ENCODE results near the gene PCGF3.
"Not testable (repeated sequence)": the region's sequence is repeated elsewhere in the genome, so short reads cannot be mapped to it uniquely, and the experiment has no call there.

PCGF3 gene

GRCh38 chr4:787561-787981 is 81.9 kb downstream of the PCGF3 start:
- DNase-seq: no peak

- DNase-seq: no peak
Measured at GRCh38 chr4:788006-788635, 82.5 kb downstream of the PCGF3 start.

DNA sequence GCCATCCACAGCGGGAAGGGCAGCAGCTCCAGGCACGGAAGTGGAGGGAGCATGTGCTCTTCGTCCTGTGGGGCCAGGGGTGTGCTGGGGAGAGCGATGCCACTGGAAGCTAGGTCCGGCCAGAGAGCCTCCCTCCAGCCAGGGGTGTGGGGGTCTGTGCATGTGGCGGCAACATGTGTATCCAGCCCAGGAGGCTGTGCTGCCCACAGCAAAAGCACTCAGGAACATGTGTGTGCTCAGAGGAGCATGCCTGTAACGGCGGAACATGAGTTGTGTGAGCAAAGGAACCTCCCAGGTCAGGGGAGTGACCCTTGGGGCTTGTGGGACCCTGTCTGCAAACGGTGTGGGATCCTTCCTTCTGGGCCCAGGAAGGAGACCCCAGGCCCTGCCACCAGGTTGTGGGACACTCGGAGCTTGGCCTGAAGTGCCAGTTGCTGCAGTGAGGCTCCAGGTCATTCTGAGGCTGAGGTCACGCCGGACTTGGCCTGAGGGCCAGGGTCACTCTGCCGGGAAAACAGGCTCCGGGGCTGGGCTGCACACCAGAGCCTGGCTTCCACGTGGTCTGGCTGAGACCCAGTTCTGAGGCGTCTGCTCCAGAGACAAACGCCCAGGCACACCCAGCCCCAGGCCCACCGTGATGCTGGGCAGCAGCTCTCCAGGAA is 83.1 kb downstream of the PCGF3 start:
- DNase-seq: no peak

DNA sequence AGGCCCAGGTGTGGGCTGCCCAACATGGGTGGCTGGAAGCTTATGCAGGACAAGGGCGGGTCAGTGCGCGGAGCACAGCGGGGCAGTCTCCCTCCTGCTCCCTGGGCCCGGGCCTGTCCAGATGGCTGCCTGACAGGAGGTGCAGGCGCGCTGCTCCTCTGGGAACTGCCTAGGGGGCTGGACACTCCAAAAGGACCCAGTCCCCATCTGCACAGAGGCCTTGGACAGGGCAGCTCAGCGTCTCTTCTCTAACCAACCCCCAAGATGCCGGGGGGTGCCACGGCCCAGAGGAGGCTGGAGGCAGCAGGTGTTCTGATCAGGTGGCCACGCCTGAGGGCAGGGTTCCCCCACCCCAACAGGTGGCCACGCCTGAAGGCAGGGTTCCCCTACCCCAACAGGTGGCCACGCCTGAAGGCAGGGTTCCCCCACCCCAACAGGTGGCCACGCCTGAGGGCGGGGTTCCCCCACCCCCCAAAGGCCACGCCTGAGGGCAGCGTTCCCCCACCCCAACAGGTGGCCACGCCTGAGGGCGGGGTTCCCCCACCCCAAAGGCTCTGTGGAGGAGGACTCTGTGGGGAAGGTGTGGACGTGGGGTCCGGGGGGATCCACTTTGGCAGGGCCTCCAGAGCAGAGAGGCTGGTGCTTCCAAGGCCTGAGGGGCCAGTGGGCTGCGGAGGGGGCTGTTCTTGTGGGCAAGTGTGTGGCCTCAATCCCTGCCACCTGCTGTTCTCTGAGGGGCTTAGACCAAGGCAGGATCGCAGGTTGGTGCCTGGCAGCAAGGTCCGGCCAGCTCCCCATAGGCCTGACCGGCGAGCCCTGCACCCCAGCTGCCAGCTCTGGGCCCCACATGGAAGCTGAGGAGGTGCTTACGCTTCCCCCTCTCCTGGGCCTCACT is 84.2 kb downstream of the PCGF3 start:
- DNase-seq: no peak

DNA sequence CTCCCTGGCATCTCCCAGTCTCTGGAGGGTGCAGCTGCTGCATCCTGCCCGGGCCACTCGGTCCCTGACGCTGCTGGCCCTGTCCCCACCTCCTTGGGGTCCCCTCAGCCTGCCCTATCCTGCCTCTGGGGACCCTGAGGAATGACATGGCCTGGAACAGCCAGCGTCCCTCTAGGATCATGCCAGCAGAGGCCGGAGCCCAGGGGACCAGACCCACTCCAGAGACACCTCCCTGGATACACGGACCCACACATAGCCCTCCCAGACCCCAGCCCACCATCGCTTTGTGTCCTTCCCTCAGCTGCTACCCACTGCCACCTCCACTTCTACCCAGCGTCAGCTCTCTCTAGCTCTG is 84.8 kb downstream of the PCGF3 start:
- DNase-seq: no peak

GRCh38 chr4:791252-791897 is 85.7 kb downstream of the PCGF3 start:
- no peak for DNase-seq

- peak; percentile 51 for DNase-seq
Measured at GRCh38 chr4:791898-792625, 86.4 kb downstream of the PCGF3 start.

- no peak for DNase-seq
Measured at GRCh38 chr4:792626-793092, 87.0 kb downstream of the PCGF3 start.

GRCh38 chr4:793093-793861 is 87.6 kb downstream of the PCGF3 start:
- DNase-seq: no peak

- DNase-seq: no peak
Measured at GRCh38 chr4:793941-794621, 88.4 kb downstream of the PCGF3 start.

DNA sequence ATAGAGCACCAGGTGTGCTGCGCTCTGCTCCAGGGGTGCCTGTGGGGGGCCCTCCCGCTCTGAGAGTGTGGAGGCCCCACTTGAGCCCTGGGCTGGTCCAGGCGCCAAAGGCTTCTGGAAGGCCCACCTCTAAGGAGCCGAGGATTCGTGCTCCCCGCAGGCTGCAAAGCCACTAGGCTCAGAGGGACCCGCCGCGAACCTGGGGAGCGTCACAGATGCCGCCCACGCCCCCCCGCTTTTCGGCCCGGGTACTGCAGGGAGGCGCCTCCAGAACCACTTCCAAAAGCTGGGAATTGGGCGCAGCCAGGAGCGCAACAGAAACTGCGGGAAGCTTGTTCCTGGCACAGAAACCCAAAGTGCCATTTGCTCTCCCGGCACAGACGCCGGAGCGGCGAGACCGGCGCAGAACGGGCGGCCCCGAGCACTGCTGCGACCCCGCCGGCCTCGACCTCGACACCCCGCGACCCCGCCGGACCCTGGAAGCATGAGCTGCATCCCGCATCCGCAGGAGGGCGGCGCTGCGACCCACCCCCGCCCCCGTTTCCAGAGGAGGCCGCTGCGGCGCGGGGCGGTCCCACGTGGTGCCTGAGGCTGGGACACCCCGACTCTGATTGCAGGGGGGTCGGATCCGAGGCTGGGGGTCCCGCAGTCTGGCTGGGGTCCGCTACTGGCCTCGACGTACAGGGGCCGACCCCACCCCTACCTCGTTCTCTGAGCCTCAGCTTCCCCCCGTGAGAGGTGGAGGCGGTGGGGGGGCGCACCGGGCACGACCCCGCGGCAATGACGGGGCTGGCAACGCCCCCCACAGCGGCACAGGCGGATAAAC is 89.5 kb downstream of the PCGF3 start:
- no peak for DNase-seq

- no peak for DNase-seq
Measured at GRCh38 chr4:795726-796119, 90.1 kb downstream of the PCGF3 start.

- no peak for DNase-seq
Measured at GRCh38 chr4:796206-796605, 90.6 kb downstream of the PCGF3 start.

DNA sequence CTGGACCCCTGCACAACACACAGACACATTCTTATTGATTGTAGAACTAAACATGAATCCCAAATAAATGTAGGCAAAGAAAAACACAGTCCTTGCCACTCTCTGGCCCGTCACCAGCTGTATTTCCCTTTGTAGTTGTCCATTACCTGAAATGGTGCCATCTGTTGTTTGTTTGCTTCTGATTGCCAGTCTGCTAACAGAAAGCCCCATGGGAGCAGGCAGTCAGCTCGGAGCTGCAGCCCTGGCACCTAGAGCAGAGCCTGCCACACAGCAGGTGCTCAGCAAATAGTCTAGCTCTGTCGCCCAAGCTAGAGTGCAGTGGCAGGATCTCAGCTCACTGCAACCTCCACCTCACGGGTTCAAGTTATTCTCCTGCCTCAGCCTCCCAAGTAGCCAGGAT is 91.4 kb downstream of the PCGF3 start:
- no peak for DNase-seq

GRCh38 chr4:801436-802124 is 95.9 kb downstream of the PCGF3 start:
- DNase-seq: no peak

DNA sequence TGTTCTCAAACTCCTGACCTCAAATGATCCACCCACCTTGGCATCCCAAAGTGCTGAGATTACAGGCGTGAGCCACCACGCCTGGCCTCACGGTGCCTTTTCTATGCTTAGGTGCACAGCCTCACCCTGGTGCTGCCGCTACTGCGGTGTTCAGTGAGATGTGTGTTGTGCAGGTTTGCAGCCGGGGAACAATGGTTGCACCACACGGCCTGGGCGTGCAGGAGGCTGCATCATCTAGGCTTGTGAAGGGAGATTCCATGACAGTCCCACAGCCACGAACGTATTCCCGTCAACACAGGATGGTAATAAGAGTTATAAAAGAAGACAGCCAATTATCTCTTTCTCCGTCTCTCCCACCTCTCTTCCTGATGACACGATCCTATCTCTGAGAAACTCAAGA is 98.3 kb downstream of the PCGF3 start:
- no peak for DNase-seq

- DNase-seq: no peak
Measured at GRCh38 chr4:804804-805203, 99.2 kb downstream of the PCGF3 start.

- not testable (repeated sequence) for DNase-seq
Measured at GRCh38 chr4:806979-807378, 101.3 kb downstream of the PCGF3 start.

DNA sequence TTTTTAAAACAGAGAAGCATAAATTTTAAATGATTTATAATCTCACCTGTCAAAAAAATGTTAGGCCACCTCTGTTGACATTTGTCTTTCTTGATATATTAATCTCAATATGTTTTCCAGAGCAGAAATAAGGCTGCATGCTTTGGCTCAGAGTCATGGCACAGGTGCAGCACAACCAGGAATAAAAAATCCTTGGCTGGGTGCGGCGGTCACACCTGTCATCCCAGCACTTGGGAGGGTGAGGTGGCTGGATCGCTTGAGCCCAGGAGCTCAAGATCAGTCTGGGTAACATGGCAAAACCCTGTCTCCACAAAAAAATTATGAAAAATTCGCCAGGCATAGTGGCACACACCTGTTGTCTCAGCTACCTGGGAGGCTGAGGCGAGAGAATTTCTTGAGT is 102.2 kb downstream of the PCGF3 start:
- no peak for DNase-seq

All from hematopoietic multipotent progenitor cell treated with erythropoietin and hydrocortisone succinate and interleukin-3 and kit ligand, for 6 days (in vitro differentiated cells).